Measurements from ENCODE around the gene JMJD7.

Gene JMJD7

GRCh38 chr15:41861736-41862356 is 34.0 kb downstream of the JMJD7 start:
- DNase-seq (ENCODE audit: low read depth), result no peak
- no peak for TF ChIP-seq CTCF (conservative IDR thresholded peaks at IDR 0.05; ENCODE audit: low read length)
- H3K4me3 ChIP-seq (ENCODE audit: low read length), result no peak overlapping the region

- no peak overlapping the region for H3K4me3 ChIP-seq (ENCODE audit: low read length)
- no peak for DNase-seq (ENCODE audit: low read depth)
- TF ChIP-seq CTCF (conservative IDR thresholded peaks at IDR 0.05; ENCODE audit: low read length), result no peak
Observed at GRCh38 chr15:41862515-41863116, 34.7 kb downstream of the JMJD7 start.

DNA sequence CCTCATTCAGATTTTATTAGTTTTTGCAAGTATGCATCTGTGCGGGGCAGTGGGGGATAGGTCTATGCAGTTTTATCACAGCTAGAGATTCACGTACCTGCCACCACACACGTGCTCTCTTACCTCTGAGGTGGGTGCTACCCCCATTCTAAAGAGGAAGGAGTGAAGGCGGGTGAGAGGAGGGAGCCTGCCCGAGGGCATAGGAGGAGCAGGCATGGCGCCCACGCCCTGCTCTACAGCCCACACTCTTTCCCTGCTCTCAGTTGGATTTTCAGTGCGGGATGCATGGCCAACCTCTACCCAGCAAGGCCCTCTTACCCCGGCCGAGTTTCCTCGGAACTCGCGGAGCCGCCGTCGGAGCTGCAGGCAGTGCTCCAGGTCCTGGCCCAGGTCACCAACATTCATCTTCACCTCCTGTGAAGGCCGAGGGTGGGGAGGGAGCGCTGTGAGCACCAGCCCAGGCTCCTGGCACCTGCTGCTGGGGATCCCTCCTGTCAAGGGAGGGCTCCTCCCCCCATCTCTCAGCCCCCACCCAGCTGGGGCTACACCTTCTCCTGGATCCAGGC is 37.7 kb downstream of the JMJD7 start:
- TF ChIP-seq CTCF (conservative IDR thresholded peaks at IDR 0.05; ENCODE audit: low read length), result no peak
- H3K4me3 ChIP-seq (ENCODE audit: low read length), result no peak overlapping the region
- no peak for DNase-seq (ENCODE audit: low read depth)

- DNase-seq (ENCODE audit: low read depth), result no peak
- H3K4me3 ChIP-seq (ENCODE audit: low read length), result no peak overlapping the region
- no peak for TF ChIP-seq CTCF (conservative IDR thresholded peaks at IDR 0.05; ENCODE audit: low read length)
Observed at GRCh38 chr15:41866263-41866703, 38.4 kb downstream of the JMJD7 start.

GRCh38 chr15:41866872-41867579 is 39.1 kb downstream of the JMJD7 start:
- H3K4me3 ChIP-seq (ENCODE audit: low read length), result no peak overlapping the region
- no peak for DNase-seq (ENCODE audit: low read depth)
- TF ChIP-seq CTCF (conservative IDR thresholded peaks at IDR 0.05; ENCODE audit: low read length), result no peak

DNA sequence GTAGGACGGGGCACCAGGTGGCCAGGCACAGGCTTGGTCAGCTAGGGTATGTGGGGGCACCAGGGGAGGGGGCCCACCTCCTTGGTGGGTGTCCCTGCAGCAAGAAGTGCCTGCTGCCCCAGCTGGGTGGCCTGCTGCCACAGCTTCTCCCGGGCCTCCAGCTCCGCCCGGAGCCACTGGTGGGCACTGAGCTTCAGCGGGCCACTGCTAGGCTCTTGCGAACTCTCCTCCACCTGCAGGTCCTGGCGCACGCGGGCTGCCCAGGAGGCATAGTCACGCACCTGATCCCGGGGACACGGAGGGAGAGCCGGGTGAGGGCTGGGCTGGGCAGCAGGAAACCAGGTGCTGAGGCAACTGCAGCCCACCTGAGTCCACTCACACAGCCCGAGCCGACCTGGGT is 40.4 kb downstream of the JMJD7 start:
- DNase-seq (ENCODE audit: low read depth), result no peak
- TF ChIP-seq CTCF (conservative IDR thresholded peaks at IDR 0.05; ENCODE audit: low read length), result no peak
- no peak overlapping the region for H3K4me3 ChIP-seq (ENCODE audit: low read length)

Data from AG10803 (cell line).